ENCODE results near the gene MPP7.
"Not testable (repeated sequence)": the region's sequence is repeated elsewhere in the genome, so short reads cannot be mapped to it uniquely, and the experiment has no call there.

The MPP7 gene

GRCh38 chr10:28319061-28319460 lies 16.2 kb upstream of the MPP7 start:
- H3K9me3 Mint-ChIP-seq; H3K4me3 Mint-ChIP-seq; H3K27ac Mint-ChIP-seq; H3K27me3 Mint-ChIP-seq; intact Hi-C loops (cut with micrococcal nuclease); H3K36me3 Mint-ChIP-seq (ENCODE audit: low read depth): not testable (repeated sequence)
- peaks cover 15% of the 10 kb centered on the region for H3K4me1 Mint-ChIP-seq (ENCODE audit: low read depth)

- Mint-ChIP-seq H3K27ac (no peak overlapping the region), H3K9me3 (no peaks in the 10 kb centered on the region), H3K36me3 (ENCODE audit: low read depth) (no peaks in the 10 kb centered on the region), H3K4me3 (no peak overlapping the region), H3K27me3 (no peaks in the 10 kb centered on the region), H3K4me1 (ENCODE audit: low read depth) (peaks cover 15% of the 10 kb centered on the region)
- intact Hi-C loops (cut with micrococcal nuclease), result no loop called here
Measured at GRCh38 chr10:28318626-28319025, 15.8 kb upstream of the MPP7 start.

GRCh38 chr10:28317760-28318159 lies 14.9 kb upstream of the MPP7 start:
- H3K27me3 Mint-ChIP-seq, result no peaks in the 10 kb centered on the region
- no peaks in the 10 kb centered on the region for H3K36me3 Mint-ChIP-seq (ENCODE audit: low read depth)
- H3K27ac Mint-ChIP-seq, result no peak overlapping the region
- no peaks in the 10 kb centered on the region for H3K9me3 Mint-ChIP-seq
- peaks cover 15% of the 10 kb centered on the region for H3K4me1 Mint-ChIP-seq (ENCODE audit: low read depth)
- no peak overlapping the region for H3K4me3 Mint-ChIP-seq
- intact Hi-C loops (cut with micrococcal nuclease), result no loop called here

GRCh38 chr10:28316696-28317095 lies 13.8 kb upstream of the MPP7 start:
- intact Hi-C loops (cut with micrococcal nuclease), result no loop called here
- Mint-ChIP-seq H3K36me3 (ENCODE audit: low read depth) (no peaks in the 10 kb centered on the region), H3K4me3 (peak overlapping the region; percentile 26), H3K9me3 (peaks cover 8% of the 10 kb centered on the region), H3K27ac (peak overlapping the region; percentile 55), H3K4me1 (ENCODE audit: low read depth) (peaks cover 10% of the 10 kb centered on the region), H3K27me3 (no peaks in the 10 kb centered on the region)

GRCh38 chr10:28315140-28315539 lies 12.3 kb upstream of the MPP7 start:
- H3K4me3 Mint-ChIP-seq, result no peak overlapping the region
- intact Hi-C loops (cut with micrococcal nuclease), result no loop called here
- peaks cover 8% of the 10 kb centered on the region for H3K9me3 Mint-ChIP-seq
- peaks cover 10% of the 10 kb centered on the region for H3K4me1 Mint-ChIP-seq (ENCODE audit: low read depth)
- no peaks in the 10 kb centered on the region for H3K36me3 Mint-ChIP-seq (ENCODE audit: low read depth)
- H3K27ac Mint-ChIP-seq, result no peak overlapping the region
- no peaks in the 10 kb centered on the region for H3K27me3 Mint-ChIP-seq

- Mint-ChIP-seq H3K9me3 (peaks cover 8% of the 10 kb centered on the region), H3K4me3 (no peak overlapping the region), H3K4me1 (ENCODE audit: low read depth) (peaks cover 10% of the 10 kb centered on the region), H3K27me3 (no peaks in the 10 kb centered on the region), H3K36me3 (ENCODE audit: low read depth) (no peaks in the 10 kb centered on the region), H3K27ac (no peak overlapping the region)
- intact Hi-C loops (cut with micrococcal nuclease), result no loop called here
Measured at GRCh38 chr10:28314211-28314610, 11.3 kb upstream of the MPP7 start.

GRCh38 chr10:28312572-28312971 lies 9.7 kb upstream of the MPP7 start:
- peaks cover 8% of the 10 kb centered on the region for H3K9me3 Mint-ChIP-seq
- intact Hi-C loops (cut with micrococcal nuclease), result no loop called here
- no peak overlapping the region for H3K4me3 Mint-ChIP-seq
- H3K4me1 Mint-ChIP-seq (ENCODE audit: low read depth), result peaks cover 10% of the 10 kb centered on the region
- no peaks in the 10 kb centered on the region for H3K27me3 Mint-ChIP-seq
- no peaks in the 10 kb centered on the region for H3K36me3 Mint-ChIP-seq (ENCODE audit: low read depth)
- H3K27ac Mint-ChIP-seq, result no peak overlapping the region

GRCh38 chr10:28311104-28311503 lies 8.2 kb upstream of the MPP7 start:
- H3K27me3 Mint-ChIP-seq, result no peaks in the 10 kb centered on the region
- H3K9me3 Mint-ChIP-seq, result peaks cover 8% of the 10 kb centered on the region
- H3K4me1 Mint-ChIP-seq (ENCODE audit: low read depth), result peaks cover 10% of the 10 kb centered on the region
- intact Hi-C loops (cut with micrococcal nuclease), result no loop called here
- H3K4me3 Mint-ChIP-seq, result no peak overlapping the region
- no peak overlapping the region for H3K27ac Mint-ChIP-seq
- no peaks in the 10 kb centered on the region for H3K36me3 Mint-ChIP-seq (ENCODE audit: low read depth)

GRCh38 chr10:28307267-28307666 lies 4.4 kb upstream of the MPP7 start:
- intact Hi-C loops (cut with micrococcal nuclease), result no loop called here
- H3K4me3 Mint-ChIP-seq, result no peak overlapping the region
- H3K27ac Mint-ChIP-seq, result no peak overlapping the region
- H3K4me1 Mint-ChIP-seq (ENCODE audit: low read depth), result peaks cover 26% of the 10 kb centered on the region
- peaks cover 6% of the 10 kb centered on the region for H3K9me3 Mint-ChIP-seq
- no peaks in the 10 kb centered on the region for H3K36me3 Mint-ChIP-seq (ENCODE audit: low read depth)
- no peaks in the 10 kb centered on the region for H3K27me3 Mint-ChIP-seq

GRCh38 chr10:28305553-28305952 lies 2.7 kb upstream of the MPP7 start:
- no peak overlapping the region for H3K4me3 Mint-ChIP-seq
- no peaks in the 10 kb centered on the region for H3K27me3 Mint-ChIP-seq
- no peak overlapping the region for H3K27ac Mint-ChIP-seq
- peaks cover 31% of the 10 kb centered on the region for H3K4me1 Mint-ChIP-seq (ENCODE audit: low read depth)
- H3K36me3 Mint-ChIP-seq (ENCODE audit: low read depth), result no peaks in the 10 kb centered on the region
- intact Hi-C loops (cut with micrococcal nuclease), result no loop called here
- no peaks in the 10 kb centered on the region for H3K9me3 Mint-ChIP-seq

- H3K36me3 Mint-ChIP-seq (ENCODE audit: low read depth), result no peaks in the 10 kb centered on the region
- H3K27ac Mint-ChIP-seq, result peak overlapping the region; percentile 77
- no peaks in the 10 kb centered on the region for H3K27me3 Mint-ChIP-seq
- H3K4me3 Mint-ChIP-seq, result peak overlapping the region; percentile 84
- no peaks in the 10 kb centered on the region for H3K9me3 Mint-ChIP-seq
- intact Hi-C loops (cut with micrococcal nuclease), result no loop called here
- H3K4me1 Mint-ChIP-seq (ENCODE audit: low read depth), result peaks cover 33% of the 10 kb centered on the region
Measured at GRCh38 chr10:28304032-28304571, 1.2 kb upstream of the MPP7 start.

GRCh38 chr10:28302012-28302637 lies 739 bp downstream of the MPP7 start:
- intact Hi-C loops (cut with micrococcal nuclease), result loop anchor here (2.0 kb wide), 1 partner anchor 79 kb away; no protein-coding TSS in a partner anchor
- no peaks in the 10 kb centered on the region for H3K27me3 Mint-ChIP-seq
- peak overlapping the region; percentile 77 for H3K27ac Mint-ChIP-seq
- H3K36me3 Mint-ChIP-seq (ENCODE audit: low read depth), result no peaks in the 10 kb centered on the region
- peak overlapping the region; percentile 70 for H3K4me3 Mint-ChIP-seq
- peaks cover 38% of the 10 kb centered on the region for H3K4me1 Mint-ChIP-seq (ENCODE audit: low read depth)
- no peaks in the 10 kb centered on the region for H3K9me3 Mint-ChIP-seq

GRCh38 chr10:28300027-28300426 lies 2.8 kb downstream of the MPP7 start:
- intact Hi-C loops (cut with micrococcal nuclease), result loop anchor here (2.0 kb wide), 1 partner anchor 47 kb away; no protein-coding TSS in a partner anchor
- H3K36me3 Mint-ChIP-seq (ENCODE audit: low read depth), result no peaks in the 10 kb centered on the region
- H3K4me3 Mint-ChIP-seq, result no peak overlapping the region
- H3K9me3 Mint-ChIP-seq, result no peaks in the 10 kb centered on the region
- H3K27me3 Mint-ChIP-seq, result no peaks in the 10 kb centered on the region
- no peak overlapping the region for H3K27ac Mint-ChIP-seq
- H3K4me1 Mint-ChIP-seq (ENCODE audit: low read depth), result peaks cover 33% of the 10 kb centered on the region

GRCh38 chr10:28298951-28299350 lies 3.9 kb downstream of the MPP7 start:
- Mint-ChIP-seq H3K27me3 (no peaks in the 10 kb centered on the region), H3K27ac (no peak overlapping the region), H3K4me1 (ENCODE audit: low read depth) (peaks cover 23% of the 10 kb centered on the region), H3K4me3 (no peak overlapping the region), H3K9me3 (no peaks in the 10 kb centered on the region), H3K36me3 (ENCODE audit: low read depth) (no peaks in the 10 kb centered on the region)
- intact Hi-C loops (cut with micrococcal nuclease), result no loop called here

GRCh38 chr10:28296023-28296422 lies 6.8 kb downstream of the MPP7 start:
- Mint-ChIP-seq H3K36me3 (ENCODE audit: low read depth) (no peaks in the 10 kb centered on the region), H3K27me3 (no peaks in the 10 kb centered on the region), H3K4me1 (ENCODE audit: low read depth) (peaks cover 13% of the 10 kb centered on the region), H3K4me3 (no peak overlapping the region), H3K27ac (no peak overlapping the region), H3K9me3 (no peaks in the 10 kb centered on the region)
- intact Hi-C loops (cut with micrococcal nuclease), result no loop called here

Measured in dendritic cell treated with granulocyte-macrophage colony-stimulating factor and Interleukin-4, amounts not matched to agents 40 ng/mL and 50 ng/mL, for 4 days (primary cell).